IMR-90 (cell line): ENCODE results near the gene SGMS1. TPM values are rescaled to one million over a fixed set of nuclear protein-coding genes. Genes with fewer than 3 reads are reported as not detected.

ENCODE experiments used
- ATAC-seq: fragments of 200-7000 bp; cut with Tn5 transposase; 2 replicates; pipeline ENCODE4 v1.9.1; 2020; ENCODE audit warnings: low read depth, mild to moderate bottlenecking, moderate library complexity
- BruUV-seq: library from RNA; stranded (reverse); fragments of 400-500 nt; replicated peaks from 2 replicates; lab custom pipeline; 2021; lab: Mats Ljungman, UMichigan
- CTCF ChIA-PET: fragments of 300-600 bp; formaldehyde crosslinking; extraction: SDS; loops from one replicate; lab custom pipeline; 2021; ENCODE audit warnings: antibody characterized with exemption; lab: Yijun Ruan, JAX
- POLR2A ChIA-PET: fragments of 300-600 bp; sonication (Branson Sonifier 250); formaldehyde crosslinking; loops from one replicate; lab custom pipeline; 2022; ENCODE audit warnings: antibody characterized with exemption; ENCODE audit not compliant: unreplicated experiment; lab: Charles Lee
- DNase-seq: peaks from one replicate; pipeline ENCODE4 v3.0.0; 2013
- H2AFZ ChIP-seq: replicated peaks from 2 replicates; pipeline ENCODE3; 2013; ENCODE audit warnings: low read length, mild to moderate bottlenecking; ENCODE audit not compliant: poor library complexity
- H2AK5ac ChIP-seq: 2 replicates; pipeline ENCODE4 v1.6.1; 2013; ENCODE audit warnings: low read depth, low read length, inconsistent platforms
- H2AK9ac ChIP-seq: replicated peaks from 2 replicates; pipeline ENCODE3; 2013; ENCODE audit warnings: mild to moderate bottlenecking, low read depth, low read length, moderate library complexity; ENCODE audit not compliant: poor library complexity
- H2BK120ac ChIP-seq: 2 replicates; pipeline ENCODE4 v1.6.1; 2013; ENCODE audit warnings: low read depth, low read length, inconsistent platforms
- H2BK15ac ChIP-seq: 3 replicates; pipeline ENCODE4 v1.6.1; 2013; ENCODE audit warnings: low read depth, low read length, inconsistent platforms
- H2BK20ac ChIP-seq: 2 replicates; pipeline ENCODE4 v1.6.1; 2013; ENCODE audit warnings: low read depth, mild to moderate bottlenecking, inconsistent platforms, low read length, moderate library complexity
- H2BK5ac ChIP-seq: 2 replicates; pipeline ENCODE4 v1.6.1; 2013; ENCODE audit warnings: mild to moderate bottlenecking, low read depth, low read length, inconsistent platforms; ENCODE audit not compliant: poor library complexity, severe bottlenecking
- H3K14ac ChIP-seq: replicated peaks from 2 replicates; pipeline ENCODE4 v1.6.1; 2013; ENCODE audit warnings: low read depth, low read length, inconsistent platforms
- H3K18ac ChIP-seq: 2 replicates; pipeline ENCODE4 v1.6.1; 2013; ENCODE audit warnings: low read depth, low read length, control low read depth
- H3K23ac ChIP-seq: 2 replicates; pipeline ENCODE4 v1.6.1; 2013; ENCODE audit warnings: low read depth, low read length, inconsistent platforms
- H3K27ac ChIP-seq: 2 replicates; pipeline ENCODE4 v1.5.1; 2013; ENCODE audit warnings: mild to moderate bottlenecking, control low read depth, low read length; ENCODE audit not compliant: insufficient read depth
- H3K27me3 ChIP-seq: 2 replicates; pipeline ENCODE4 v1.6.1; 2013; ENCODE audit warnings: low read length; ENCODE audit not compliant: control insufficient read depth, insufficient read depth
- H3K36me3 ChIP-seq: 2 replicates; pipeline ENCODE4 v1.6.1; 2013; ENCODE audit warnings: low read length, mixed read lengths; ENCODE audit not compliant: control insufficient read depth, insufficient read depth
- H3K4ac ChIP-seq: 2 replicates; pipeline ENCODE4 v1.6.1; 2013; ENCODE audit warnings: low read depth, low read length, inconsistent platforms
- H3K4me1 ChIP-seq: 2 replicates; pipeline ENCODE4 v1.6.1; 2013; ENCODE audit warnings: low read length, mixed read lengths; ENCODE audit not compliant: control insufficient read depth, insufficient read depth
- H3K4me2 ChIP-seq: 2 replicates; pipeline ENCODE4 v1.6.1; 2013; ENCODE audit warnings: low read depth, mild to moderate bottlenecking, control low read depth, low read length, moderate library complexity
- H3K4me3 ChIP-seq: 2 replicates; pipeline ENCODE4 v1.5.1; 2013; ENCODE audit warnings: low read depth, mild to moderate bottlenecking, control low read depth, low read length, moderate library complexity; ENCODE audit not compliant: insufficient read depth
- H3K56ac ChIP-seq: 2 replicates; pipeline ENCODE4 v1.6.1; 2013; ENCODE audit warnings: low read length, inconsistent platforms; ENCODE audit not compliant: insufficient read depth; ENCODE audit errors: extremely low read depth
- H3K79me1 ChIP-seq, 2 experiments: 2 replicates each; pipeline ENCODE4 v1.6.1; 2013; ENCODE audit warnings: low read length in 2 of 2, inconsistent platforms in 1 of 2, low read depth in 1 of 2
- H3K9ac ChIP-seq: 2 replicates; pipeline ENCODE4 v1.6.1; 2013; ENCODE audit warnings: low read depth, low read length, control low read depth
- H3K9me1 ChIP-seq: 2 replicates; pipeline ENCODE4 v1.6.1; 2013; ENCODE audit warnings: low read length, inconsistent platforms; ENCODE audit not compliant: insufficient read depth
- H3K9me3 ChIP-seq: 2 replicates; pipeline ENCODE4 v1.6.1; 2013; ENCODE audit warnings: low read length; ENCODE audit not compliant: control insufficient read depth, insufficient read depth
- H4K20me1 ChIP-seq: 2 replicates; pipeline ENCODE4 v1.6.1; 2013; ENCODE audit warnings: low read length, inconsistent platforms; ENCODE audit not compliant: insufficient read depth
- H4K5ac ChIP-seq: 2 replicates; pipeline ENCODE4 v1.6.1; 2013; ENCODE audit warnings: mild to moderate bottlenecking, low read depth, low read length, control low read depth
- H4K8ac ChIP-seq, 2 experiments: 2 replicates each; pipeline ENCODE4 v1.6.1; 2013; ENCODE audit warnings: low read depth in 2 of 2, low read length in 2 of 2, control low read depth in 1 of 2, inconsistent platforms in 1 of 2
- H4K91ac ChIP-seq: 2 replicates; pipeline ENCODE4 v1.6.1; 2013; ENCODE audit warnings: low read depth, low read length, inconsistent platforms; ENCODE audit not compliant: insufficient read depth
- BHLHE40 ChIP-seq: fragments of 150-350 bp; IDR thresholded peaks from 2 replicates; pipeline ENCODE4 v1.6.1; 2016; ENCODE audit warnings: mild to moderate bottlenecking, low read depth, low read length
- CEBPB ChIP-seq: IDR thresholded peaks from 2 replicates; pipeline ENCODE4 v1.6.1; 2012; ENCODE audit warnings: low read depth, low read length, improper control_type of control experiment
- CHD1 ChIP-seq: IDR thresholded peaks from 2 replicates; pipeline ENCODE4 v1.6.1; 2012; ENCODE audit warnings: low read depth, low read length, improper control_type of control experiment
- ELK1 ChIP-seq: fragments of 150-350 bp; IDR thresholded peaks from 2 replicates; pipeline ENCODE4 v1.6.1; 2016; ENCODE audit warnings: low read depth, mild to moderate bottlenecking, low read length, moderate library complexity, borderline replicate concordance
- FOS ChIP-seq: fragments of 150-350 bp; IDR thresholded peaks from 2 replicates; pipeline ENCODE4 v1.6.1; 2016; ENCODE audit warnings: low read depth, low read length
- MAFK ChIP-seq: IDR thresholded peaks from 2 replicates; pipeline ENCODE4 v1.6.1; 2012; ENCODE audit warnings: low read depth, low read length, improper control_type of control experiment
- MAZ ChIP-seq: IDR thresholded peaks from 2 replicates; pipeline ENCODE4 v1.6.1; 2012; ENCODE audit warnings: low read depth, mild to moderate bottlenecking, low read length, improper control_type of control experiment, moderate library complexity, borderline replicate concordance
- MXI1 ChIP-seq: IDR thresholded peaks from 2 replicates; pipeline ENCODE4 v1.6.1; 2012; ENCODE audit warnings: low read depth, mild to moderate bottlenecking, low read length, moderate library complexity, borderline replicate concordance
- NFE2L2 ChIP-seq: fragments of 150-350 bp; IDR thresholded peaks from 2 replicates; pipeline ENCODE4 v1.6.1; 2016; ENCODE audit warnings: low read depth, mild to moderate bottlenecking, low read length
- POLR2A ChIP-seq: IDR thresholded peaks from 2 replicates; pipeline ENCODE4 v1.6.1; 2012; ENCODE audit warnings: mild to moderate bottlenecking, low read depth, low read length
- RAD21 ChIP-seq: IDR thresholded peaks from 2 replicates; pipeline ENCODE4 v1.6.1; 2012; ENCODE audit warnings: low read length, improper control_type of control experiment
- RCOR1 ChIP-seq: IDR thresholded peaks from 2 replicates; pipeline ENCODE4 v1.6.1; 2012; ENCODE audit warnings: mild to moderate bottlenecking, low read length, improper control_type of control experiment; ENCODE audit not compliant: insufficient replicate concordance
- RFX5 ChIP-seq: IDR thresholded peaks from 2 replicates; pipeline ENCODE4 v1.8.0; 2012; ENCODE audit warnings: low read depth, mild to moderate bottlenecking, low read length, moderate library complexity
- SMC3 ChIP-seq: fragments of 150-350 bp; IDR thresholded peaks from 2 replicates; pipeline ENCODE4 v1.6.1; 2016; ENCODE audit warnings: low read depth, mild to moderate bottlenecking, antibody characterized with exemption, low read length, moderate library complexity
- USF2 ChIP-seq: fragments of 150-350 bp; IDR thresholded peaks from 2 replicates; pipeline ENCODE4 v1.6.1; 2017; ENCODE audit warnings: mild to moderate bottlenecking, antibody characterized with exemption, low read length, low read depth
- WGBS, 2 experiments: methylation state at CpG; one replicate each; pipeline versions ENCODE4 v1.1.5 to v1.1.7; 2013; ENCODE audit warnings: missing lambda C conversion rate in 2 of 2; ENCODE audit not compliant: insufficient read length in 1 of 2; ENCODE audit errors: extremely low coverage in 2 of 2; 5-methylcytosine and 5-hydroxymethylcytosine counted together
- dilution Hi-C: fragments of 300-500 bp; cut with HindIII; formaldehyde crosslinking; loops from one replicate; pipeline ENCODE4 v1.14.3; 2018; ENCODE audit warnings: low sequenced_read_pairs; ENCODE audit not compliant: unreplicated experiment
- in situ Hi-C: fragments of 300-500 bp; cut with MboI; formaldehyde crosslinking; loops from 3 replicates; pipeline ENCODE4 v1.14.3; 2019; ENCODE audit warnings: low sequenced_read_pairs, inconsistent platforms, mixed read lengths
- intact Hi-C: fragments of 100-400 bp; cut with micrococcal nuclease; formaldehyde crosslinking; loops from 2 replicates; pipeline ENCODE4 v1.10.0; 2022
- polyA plus RNA-seq, 3 experiments: library from polyadenylated mRNA; depleted of rRNA; stranded (reverse); fragments of >200 nt; gene quantifications; 2 replicates each; pipeline ENCODE4 v1.2.3, GENCODE V29; 2012; ENCODE audit warnings: low replicate concordance in 1 of 3
- total RNA-seq: library from RNA; depleted of rRNA; stranded (reverse); fragments of >200 nt; gene quantifications from 2 replicates; pipeline ENCODE4 v1.2.3, GENCODE V29; 2012
- TF ChIP-seq, protein P1 (sequence below): conservative IDR thresholded peaks from 2 replicates; pipeline ENCODE4 v1.5.1; 2012; ENCODE audit warnings: mild to moderate bottlenecking, low read depth, low read length, improper control_type of control experiment

The SGMS1 gene
- total and polyA plus RNA-seq, 2 of the 4 experiments (the other 2 are of a cell fraction), result 9.8 to 30.8 TPM

DNA sequence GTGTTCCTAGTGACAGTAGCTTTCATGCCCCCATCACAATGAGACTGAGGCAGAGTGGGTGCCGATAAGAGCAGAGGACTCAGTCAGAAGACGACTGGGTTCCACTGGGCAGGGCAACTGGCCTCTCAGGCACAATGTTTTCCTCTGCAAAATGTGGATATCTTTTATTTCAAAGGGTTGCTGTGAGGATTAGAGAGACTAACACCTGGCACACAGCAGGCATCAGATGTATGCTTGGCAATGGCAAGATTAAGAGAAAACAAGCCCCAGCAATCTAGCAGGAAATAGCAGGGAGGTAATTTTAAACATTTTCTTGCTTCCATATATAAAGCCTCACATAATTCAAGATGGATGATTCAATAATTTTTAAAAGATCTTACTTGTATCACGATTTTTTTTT is 28.0 kb downstream of the SGMS1 start:
- H2BK20ac ChIP-seq, result no peak overlapping the region
- H2BK15ac ChIP-seq, result 0 out of 3 replicates have a peak overlapping the region, but pooled peaks have one; percentile 29
- CTCF ChIA-PET, result no interaction called here
- no peak overlapping the region for H2AK9ac ChIP-seq
- no peaks in the 10 kb centered on the region for H3K9me3 ChIP-seq
- no peak overlapping the region for H3K56ac ChIP-seq
- ATAC-seq (no peak), DNase-seq (no peak)
- H3K36me3 ChIP-seq, result no peaks in the 10 kb centered on the region
- no peak overlapping the region for H3K9ac ChIP-seq
- dilution Hi-C loops (no loop called here), in situ Hi-C loops (no loop called here), intact Hi-C loops (no loop called here)
- H2AFZ ChIP-seq, result no peak overlapping the region
- no peak overlapping the region for H3K27ac ChIP-seq
- H3K27me3 ChIP-seq, result no peaks in the 10 kb centered on the region
- H3K14ac ChIP-seq, result no peak overlapping the region
- no peak overlapping the region for H3K23ac ChIP-seq
- no peak overlapping the region for H4K8ac ChIP-seq
- H3K4me3 ChIP-seq, result no peak overlapping the region
- POLR2A ChIA-PET, result no interaction called here
- TF ChIP-seq RCOR1, result no peak
- no peak for TF ChIP-seq ELK1
- TF ChIP-seq MAFK, result no peak
- TF ChIP-seq SMC3, result no peak
- TF ChIP-seq CEBPB, result no peak
- no peak for TF ChIP-seq FOS
- TF ChIP-seq BHLHE40, result no peak
- no peak for TF ChIP-seq NFE2L2
- TF ChIP-seq RAD21, result no peak
- no peak for TF ChIP-seq MAZ
- TF ChIP-seq USF2, result no peak
- TF ChIP-seq, protein P1, sequence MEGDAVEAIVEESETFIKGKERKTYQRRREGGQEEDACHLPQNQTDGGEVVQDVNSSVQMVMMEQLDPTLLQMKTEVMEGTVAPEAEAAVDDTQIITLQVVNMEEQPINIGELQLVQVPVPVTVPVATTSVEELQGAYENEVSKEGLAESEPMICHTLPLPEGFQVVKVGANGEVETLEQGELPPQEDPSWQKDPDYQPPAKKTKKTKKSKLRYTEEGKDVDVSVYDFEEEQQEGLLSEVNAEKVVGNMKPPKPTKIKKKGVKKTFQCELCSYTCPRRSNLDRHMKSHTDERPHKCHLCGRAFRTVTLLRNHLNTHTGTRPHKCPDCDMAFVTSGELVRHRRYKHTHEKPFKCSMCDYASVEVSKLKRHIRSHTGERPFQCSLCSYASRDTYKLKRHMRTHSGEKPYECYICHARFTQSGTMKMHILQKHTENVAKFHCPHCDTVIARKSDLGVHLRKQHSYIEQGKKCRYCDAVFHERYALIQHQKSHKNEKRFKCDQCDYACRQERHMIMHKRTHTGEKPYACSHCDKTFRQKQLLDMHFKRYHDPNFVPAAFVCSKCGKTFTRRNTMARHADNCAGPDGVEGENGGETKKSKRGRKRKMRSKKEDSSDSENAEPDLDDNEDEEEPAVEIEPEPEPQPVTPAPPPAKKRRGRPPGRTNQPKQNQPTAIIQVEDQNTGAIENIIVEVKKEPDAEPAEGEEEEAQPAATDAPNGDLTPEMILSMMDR, result no peak
- TF ChIP-seq CHD1, result no peak
- TF ChIP-seq MXI1, result no peak
- no peak for TF ChIP-seq RFX5
- TF ChIP-seq POLR2A, result no peak
- no peak overlapping the region for H4K5ac ChIP-seq
- peaks cover 24 to 54% of the 10 kb centered on the region in 2 experiments for H3K79me1 ChIP-seq
- H3K4ac ChIP-seq, result 0 out of 2 replicates have a peak overlapping the region, but pooled peaks have one; percentile 46
- no peak overlapping the region for H3K18ac ChIP-seq
- peaks cover 13% of the 10 kb centered on the region; the same call in 1 of the 2 replicates for H4K20me1 ChIP-seq
- no peak overlapping the region for H2BK120ac ChIP-seq
- BruUV-seq, result no TSS peak
- WGBS, 2 experiments, result no CpG with 5 or more reads among the region's 3 CpGs
- H2AK5ac ChIP-seq, result peak overlapping the region; percentile 74
- H3K4me2 ChIP-seq, result no peak overlapping the region
- peaks cover 26% of the 10 kb centered on the region for H3K9me1 ChIP-seq
- no peak overlapping the region for H2BK5ac ChIP-seq
- H3K4me1 ChIP-seq, result peaks cover 23% of the 10 kb centered on the region
- H4K91ac ChIP-seq, result no peak overlapping the region
